G401.6 (cell line): ENCODE results near the gene FBXW4.
"Not testable (repeated sequence)": the region's sequence is repeated elsewhere in the genome, so short reads cannot be mapped to it uniquely, and the experiment has no call there.

ENCODE experiments used
- FAIRE-seq: peaks from 2 replicates; lab custom pipeline; 2012; peaks lifted over from hg19 to GRCh38; lab: Jason Lieb, UNC

The FBXW4 gene

GRCh38 chr10:101653536-101653935 is 41.4 kb downstream of the FBXW4 start:
- no peak for FAIRE-seq

GRCh38 chr10:101651336-101651735 is 43.6 kb downstream of the FBXW4 start:
- FAIRE-seq: no peak

GRCh38 chr10:101650863-101651262 is 44.1 kb downstream of the FBXW4 start:
- no peak for FAIRE-seq

GRCh38 chr10:101649525-101650085 is 45.4 kb downstream of the FBXW4 start:
- no peak for FAIRE-seq

- FAIRE-seq: no peak
Measured at GRCh38 chr10:101647255-101647654, 47.7 kb downstream of the FBXW4 start.

GRCh38 chr10:101646364-101646763 is 48.6 kb downstream of the FBXW4 start:
- no peak for FAIRE-seq

- no peak for FAIRE-seq
Measured at GRCh38 chr10:101645659-101646058, 49.3 kb downstream of the FBXW4 start.

- no peak for FAIRE-seq
Measured at GRCh38 chr10:101644002-101644401, 51.0 kb downstream of the FBXW4 start.

GRCh38 chr10:101643546-101643945 is 51.4 kb downstream of the FBXW4 start:
- FAIRE-seq: no peak

- FAIRE-seq: no peak
Measured at GRCh38 chr10:101639141-101639900, 55.6 kb downstream of the FBXW4 start.

GRCh38 chr10:101633510-101633909 is 61.5 kb downstream of the FBXW4 start:
- FAIRE-seq: not testable (repeated sequence)

GRCh38 chr10:101631821-101632475 is 63.0 kb downstream of the FBXW4 start:
- no peak for FAIRE-seq

- no peak for FAIRE-seq
Measured at GRCh38 chr10:101630633-101630920, 64.4 kb downstream of the FBXW4 start.

GRCh38 chr10:101629837-101630632 is 64.9 kb downstream of the FBXW4 start:
- no peak for FAIRE-seq

- no peak for FAIRE-seq
Measured at GRCh38 chr10:101625821-101626412, 69.1 kb downstream of the FBXW4 start.

GRCh38 chr10:101624526-101625102 is 70.4 kb downstream of the FBXW4 start:
- FAIRE-seq: no peak

- no peak for FAIRE-seq
Measured at GRCh38 chr10:101623528-101623927, 71.4 kb downstream of the FBXW4 start.

- FAIRE-seq: no peak
Measured at GRCh38 chr10:101619983-101620382, 75.0 kb downstream of the FBXW4 start.

GRCh38 chr10:101618871-101619270 is 76.1 kb downstream of the FBXW4 start:
- FAIRE-seq: no peak

- FAIRE-seq: no peak
Measured at GRCh38 chr10:101617824-101618568, 77.0 kb downstream of the FBXW4 start.

GRCh38 chr10:101617102-101617823 is 77.7 kb downstream of the FBXW4 start:
- FAIRE-seq: no peak
